GM18520 (cell line): ENCODE results near the gene FRMD8.
"Not testable (repeated sequence)": the region's sequence is repeated elsewhere in the genome, so short reads cannot be mapped to it uniquely, and the experiment has no call there.

Source experiments
- ATAC-seq: cut with Tn5 transposase; IDR thresholded peaks from one replicate; pipeline ENCODE4 v1.9.1; 2021; ENCODE audit not compliant: unreplicated experiment

Gene FRMD8

GRCh38 chr11:65434667-65435410 is 48.4 kb downstream of the FRMD8 start:
- ATAC-seq, result no peak

DNA sequence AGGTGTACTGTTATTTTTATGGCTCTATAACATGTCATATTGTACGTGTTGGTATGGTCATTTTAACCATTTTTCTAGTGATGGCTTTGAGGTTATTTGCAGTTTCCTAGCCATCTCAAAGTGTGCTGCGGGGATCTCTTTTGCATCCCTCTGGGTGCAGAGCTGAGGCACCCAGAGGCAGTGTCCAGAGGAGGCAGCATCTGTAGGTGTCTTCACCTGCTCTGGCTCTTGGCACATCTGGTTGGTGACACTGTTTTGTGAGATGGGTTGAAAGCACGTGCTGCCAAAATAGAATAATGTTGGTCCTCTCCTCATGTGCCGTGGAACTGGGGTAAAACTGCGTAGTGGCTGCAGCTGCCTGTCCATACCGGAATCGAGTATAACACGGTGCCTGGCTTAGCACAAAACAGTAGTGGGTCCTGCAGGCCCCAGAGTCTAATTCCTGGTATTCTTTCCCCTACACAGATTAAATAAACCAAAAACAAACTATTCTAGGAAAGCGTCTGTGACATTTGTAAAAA is 49.0 kb downstream of the FRMD8 start:
- no peak for ATAC-seq

DNA sequence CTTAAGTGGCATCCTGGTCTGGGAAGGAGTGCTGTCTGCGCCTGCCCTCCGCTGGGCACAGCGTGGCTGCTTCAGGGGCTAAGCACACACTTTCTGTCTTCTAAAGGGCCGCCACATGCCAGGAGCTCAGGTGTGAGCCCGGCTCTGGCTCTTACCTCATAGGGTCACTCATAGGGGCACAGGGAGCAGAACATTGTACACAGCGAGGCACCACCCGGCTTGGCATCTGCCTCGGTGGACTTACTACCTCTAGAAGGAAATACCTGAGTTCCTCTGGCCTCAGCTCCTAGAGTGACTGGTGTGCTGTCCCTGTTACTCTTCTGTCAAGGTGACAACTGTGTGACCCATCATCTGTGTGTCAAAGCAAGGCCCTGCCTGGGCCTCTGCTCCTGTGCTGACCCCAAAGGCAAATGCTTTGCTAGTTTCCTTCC is 49.6 kb downstream of the FRMD8 start:
- no peak for ATAC-seq

- no peak for ATAC-seq
Measured at GRCh38 chr11:65436412-65437032, 50.1 kb downstream of the FRMD8 start.

DNA sequence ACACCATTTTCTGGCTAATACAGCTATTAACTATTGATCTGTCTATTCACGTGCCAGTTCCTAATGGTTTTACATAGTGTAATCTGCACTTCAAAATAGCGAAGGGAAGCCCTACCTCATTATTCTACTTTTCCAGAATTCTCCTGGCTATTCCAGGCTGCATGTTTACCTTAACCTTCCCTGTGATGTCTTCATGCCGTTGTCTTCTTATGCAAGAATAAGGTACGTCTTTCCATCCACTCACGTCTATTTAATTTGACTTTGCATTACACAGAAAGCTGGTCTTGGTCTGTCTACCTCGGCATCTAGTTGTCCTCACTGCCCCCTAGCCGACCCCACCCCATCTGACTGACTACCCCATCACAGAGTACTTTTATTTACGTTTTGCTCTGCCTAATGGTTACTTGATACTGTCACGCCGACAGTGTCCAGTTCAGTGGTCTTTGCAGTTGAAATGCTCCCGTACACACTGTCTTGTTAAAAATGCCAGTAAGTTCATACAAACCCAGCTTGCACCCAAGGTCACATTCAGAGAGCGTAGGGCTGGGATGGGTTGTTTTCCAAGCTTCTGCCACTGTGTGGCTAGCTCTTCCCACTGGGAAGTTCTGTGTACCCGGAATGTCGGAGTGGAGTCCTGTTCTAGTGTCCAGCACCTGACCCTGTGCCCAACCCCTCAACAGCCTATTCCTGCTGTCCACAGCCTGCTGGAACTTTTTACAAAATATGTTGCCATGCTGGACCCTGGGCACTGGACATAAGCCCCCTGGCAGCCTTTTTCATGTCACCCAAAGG is 51.2 kb downstream of the FRMD8 start:
- ATAC-seq, result no peak

DNA sequence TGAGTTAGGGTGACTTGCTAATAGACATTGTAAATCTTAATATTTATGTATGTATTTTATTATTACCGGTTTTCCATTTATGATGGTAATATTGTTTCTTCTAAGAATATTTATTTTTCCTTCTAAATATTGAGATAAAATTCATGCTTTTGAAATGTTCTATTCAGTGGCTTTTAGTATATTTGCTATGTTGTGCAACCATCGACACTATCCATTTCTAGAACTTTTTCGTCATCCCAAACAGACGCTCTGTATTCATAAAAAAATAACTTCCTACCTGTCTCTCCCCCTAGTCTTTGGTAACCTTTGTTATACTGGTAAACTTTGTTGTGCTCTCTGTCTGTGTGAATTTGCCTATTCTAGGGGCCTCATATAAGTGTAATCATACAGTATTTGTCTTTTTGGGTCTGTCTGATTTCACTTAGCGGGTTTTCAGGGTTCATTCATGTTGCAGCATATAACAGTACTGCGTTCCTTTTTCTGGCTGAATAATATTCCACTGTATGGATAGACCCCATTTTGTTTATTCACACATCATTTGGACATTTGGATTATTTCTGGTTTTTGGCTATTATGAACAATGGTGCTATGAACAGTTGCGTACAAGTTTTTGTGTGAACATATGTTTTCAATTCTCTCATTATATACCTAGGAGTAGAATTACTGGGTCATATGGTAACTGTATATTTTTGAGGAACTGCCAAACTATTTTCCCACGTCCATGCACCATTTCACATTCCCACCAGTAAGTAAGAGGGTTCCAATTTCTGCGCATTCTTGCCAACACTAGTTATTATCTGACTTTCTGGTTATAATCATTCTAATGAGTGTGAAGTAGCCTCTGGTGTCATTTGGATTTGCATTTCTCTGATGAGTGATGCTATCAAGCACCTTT is 52.1 kb downstream of the FRMD8 start:
- ATAC-seq, result no peak

DNA sequence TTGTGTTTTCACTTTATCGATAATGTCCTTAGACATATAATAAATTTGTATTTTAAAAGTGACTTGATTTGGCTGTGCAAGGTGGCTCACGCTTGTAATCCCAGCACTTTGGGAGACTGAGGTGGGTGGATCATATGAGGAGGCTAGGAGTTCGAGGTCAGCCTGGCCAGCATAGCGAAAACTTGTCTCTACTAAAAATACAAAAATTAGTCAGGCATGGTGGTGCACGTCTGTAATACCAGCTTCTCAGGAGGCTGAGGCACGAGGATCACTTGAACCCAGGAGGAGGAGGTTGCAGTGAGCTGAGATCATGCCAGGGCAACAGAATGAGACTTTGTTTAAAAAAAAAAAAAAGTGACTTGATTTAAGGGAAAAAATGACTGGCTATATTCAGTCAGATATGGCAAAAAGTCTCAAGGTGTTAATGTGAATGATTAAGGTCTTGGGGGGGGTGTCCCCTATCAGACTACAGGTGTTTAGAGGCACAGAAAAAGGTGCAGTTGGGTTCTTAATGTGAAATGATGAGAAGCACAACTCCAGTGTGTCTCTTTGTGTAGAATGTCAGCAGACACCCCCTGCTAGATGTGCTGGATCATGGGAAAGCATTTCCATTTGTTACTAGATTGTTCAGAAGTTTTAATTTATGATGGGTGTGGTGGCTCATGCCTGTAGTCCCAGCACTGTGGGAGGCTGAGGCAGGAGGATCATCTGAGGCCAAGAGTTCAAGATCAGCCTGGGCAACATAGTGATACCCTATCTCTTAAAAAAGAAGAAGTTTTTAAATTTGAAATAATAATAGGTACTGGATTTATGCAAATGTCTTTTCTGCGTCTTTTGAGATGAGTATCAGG is 53.1 kb downstream of the FRMD8 start:
- ATAC-seq, result no peak

- no peak for ATAC-seq
Measured at GRCh38 chr11:65440831-65441499, 54.5 kb downstream of the FRMD8 start.

- ATAC-seq, result no peak
Measured at GRCh38 chr11:65442842-65443331, 56.5 kb downstream of the FRMD8 start.

- no peak for ATAC-seq
Measured at GRCh38 chr11:65444314-65445051, 58.0 kb downstream of the FRMD8 start.

DNA sequence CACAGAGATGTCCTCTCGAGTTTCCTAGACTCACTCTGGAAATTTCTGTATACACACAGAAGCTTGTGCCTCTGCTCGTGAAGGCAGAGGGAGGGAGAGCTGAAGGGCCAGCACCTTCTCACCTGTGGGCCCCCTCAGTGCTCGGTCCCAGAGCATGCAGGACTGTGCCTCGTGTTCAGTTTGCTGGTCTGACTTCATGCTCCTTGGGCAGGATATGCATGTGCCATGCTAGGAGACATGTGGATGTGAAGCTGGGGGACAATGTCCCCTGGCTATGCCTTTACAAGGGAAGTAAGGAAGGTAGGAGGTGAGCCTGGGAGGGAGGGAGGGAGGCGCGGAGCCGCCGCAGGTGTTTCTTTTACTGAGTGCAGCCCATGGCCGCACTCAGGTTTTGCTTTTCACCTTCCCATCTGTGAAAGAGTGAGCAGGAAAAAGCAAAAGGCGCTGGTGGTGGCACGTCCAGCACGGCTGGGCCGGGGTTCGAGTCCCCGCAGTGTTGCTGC is 58.7 kb downstream of the FRMD8 start:
- no peak for ATAC-seq

- ATAC-seq, result no peak
Measured at GRCh38 chr11:65445604-65446445, 59.4 kb downstream of the FRMD8 start.

- no peak for ATAC-seq
Measured at GRCh38 chr11:65446446-65447277, 60.2 kb downstream of the FRMD8 start.

GRCh38 chr11:65448074-65448417 is 61.6 kb downstream of the FRMD8 start:
- ATAC-seq, result no peak

DNA sequence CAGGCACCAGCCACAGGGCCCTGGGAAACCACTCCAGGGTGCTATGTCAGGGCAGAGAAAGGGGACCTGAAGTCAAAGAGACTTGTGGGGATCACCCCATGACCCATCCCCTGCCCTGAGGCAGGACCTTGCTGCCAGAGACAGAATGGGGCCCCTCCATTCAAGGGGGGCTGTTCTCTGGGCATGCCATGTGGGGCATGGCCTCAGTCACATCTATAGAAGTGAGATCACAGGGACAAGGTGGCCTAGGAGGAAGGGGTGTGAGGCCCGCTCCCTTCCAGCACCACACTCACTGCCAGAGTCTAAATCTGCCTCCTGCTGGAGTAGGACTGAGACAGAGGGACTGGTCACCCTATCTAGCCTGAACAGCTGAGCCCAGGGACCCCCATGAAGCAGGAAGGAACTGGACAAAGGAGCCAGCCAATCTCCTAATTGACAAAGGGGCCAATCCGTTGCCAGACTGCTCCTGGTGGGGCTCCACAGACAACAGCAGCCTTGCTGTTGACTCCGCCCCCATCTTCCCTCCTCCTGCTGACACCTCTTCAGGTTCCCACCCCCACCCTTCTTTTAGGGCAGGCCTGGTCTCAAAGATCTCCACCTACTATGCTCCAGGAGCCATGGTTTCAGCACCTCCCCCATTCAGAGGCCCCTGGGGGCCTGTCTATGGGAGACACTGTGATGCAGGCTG is 62.1 kb downstream of the FRMD8 start:
- ATAC-seq, result no peak

- not testable (repeated sequence) for ATAC-seq
Measured at GRCh38 chr11:65451301-65451700, 64.9 kb downstream of the FRMD8 start.
